Stimulated activated effector memory CD8-positive, alpha-beta T cell treated with anti-CD3 and anti-CD28 coated beads, Interleukin-12 subunit alpha, Interleukin-12 subunit beta, amount 100 ng/mL, for 72 hours (primary cell): ENCODE measurements around the gene COQ8A.

Experiments used
- ATAC-seq: fragments of 150-1000 bp; cut with Tn5 transposase; 2 replicates; pipeline ENCODE4 v1.10.0; 2021
- DNase-seq, 2 donors: peaks; one replicate each; pipeline ENCODE4 v3.0.0; 2021 to 2022; ENCODE audit warnings: low spot score in 2 of 2
- H3K27ac Mint-ChIP-seq: one replicate; pipeline ENCODE4 v1.8.0; 2022; ENCODE audit warnings: mild to moderate bottlenecking, mixed read lengths
- H3K36me3 Mint-ChIP-seq: one replicate; pipeline ENCODE4 v1.8.0; 2022; ENCODE audit warnings: mild to moderate bottlenecking, mixed read lengths
- H3K4me1 Mint-ChIP-seq: one replicate; pipeline ENCODE4 v1.8.0; 2022; ENCODE audit warnings: mixed read lengths
- H3K4me3 Mint-ChIP-seq: one replicate; pipeline ENCODE4 v1.8.0; 2022; ENCODE audit warnings: mild to moderate bottlenecking, mixed read lengths
- H3K9me3 Mint-ChIP-seq: one replicate; pipeline ENCODE4 v1.8.0; 2022; ENCODE audit warnings: mixed read lengths

COQ8A gene

DNA sequence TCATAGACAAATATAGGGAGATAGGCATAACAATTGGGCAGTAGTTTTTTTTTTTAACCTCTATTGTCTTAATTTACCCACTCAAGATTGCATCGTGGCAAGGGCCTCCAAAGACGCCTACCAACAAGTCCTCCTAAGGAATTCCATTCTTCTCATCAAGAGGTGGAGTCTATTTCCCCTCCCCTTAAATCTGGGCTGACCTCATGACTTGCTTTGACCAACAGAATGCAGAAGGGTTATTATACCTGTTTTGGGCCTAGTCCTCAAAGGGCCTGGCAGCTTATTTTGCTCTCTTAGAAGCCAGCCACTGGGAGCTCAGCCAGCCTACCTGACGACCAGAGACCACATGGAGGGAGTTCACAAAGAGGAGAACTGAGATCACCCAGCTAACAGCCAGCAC lies 92.3 kb downstream of the COQ8A start:
- Mint-ChIP-seq H3K36me3 (no peaks in the 10 kb centered on the region), H3K27ac (no peak overlapping the region), H3K4me1 (no peaks in the 10 kb centered on the region), H3K4me3 (no peak overlapping the region), H3K9me3 (no peaks in the 10 kb centered on the region)
- ATAC-seq, result no peak
- DNase-seq, result no peak

- ATAC-seq (no peak), DNase-seq (no peak)
- Mint-ChIP-seq H3K4me3 (no peak overlapping the region), H3K9me3 (no peaks in the 10 kb centered on the region), H3K36me3 (no peaks in the 10 kb centered on the region), H3K4me1 (no peaks in the 10 kb centered on the region), H3K27ac (no peak overlapping the region)
Measured at GRCh38 chr1:227033880-227034279, 93.8 kb downstream of the COQ8A start.

DNA sequence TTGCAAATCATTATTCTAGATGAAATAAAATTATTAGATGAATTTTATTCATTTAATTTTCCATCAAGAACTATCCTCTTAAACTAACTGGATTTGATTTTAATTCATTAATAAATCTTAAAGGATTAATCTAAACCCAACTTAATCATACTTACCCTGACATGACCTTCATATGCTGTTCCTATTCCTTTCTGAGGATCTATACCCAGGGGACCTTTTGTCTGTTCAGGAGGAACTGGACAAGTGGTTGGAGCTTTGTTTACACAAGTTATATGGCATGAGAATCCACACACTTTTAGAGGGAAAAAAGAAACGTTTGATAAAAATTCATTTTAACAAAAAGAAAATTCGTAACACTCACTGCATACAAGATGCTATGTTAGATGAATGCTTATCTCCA lies 95.2 kb downstream of the COQ8A start:
- no peaks in the 10 kb centered on the region for H3K9me3 Mint-ChIP-seq
- no peaks in the 10 kb centered on the region for H3K36me3 Mint-ChIP-seq
- H3K27ac Mint-ChIP-seq, result no peak overlapping the region
- no peak for ATAC-seq
- no peak overlapping the region for H3K4me3 Mint-ChIP-seq
- no peak for DNase-seq
- H3K4me1 Mint-ChIP-seq, result no peaks in the 10 kb centered on the region

GRCh38 chr1:227037121-227037520 lies 97.0 kb downstream of the COQ8A start:
- Mint-ChIP-seq H3K36me3 (no peaks in the 10 kb centered on the region), H3K4me3 (no peak overlapping the region), H3K27ac (no peak overlapping the region), H3K4me1 (no peaks in the 10 kb centered on the region), H3K9me3 (no peaks in the 10 kb centered on the region)
- no peak for DNase-seq
- no peak for ATAC-seq
